Measurements from ENCODE around the gene FMO2.

FMO2 gene

GRCh38 chr1:171185091-171185490 lies at the start of gene FMO2:
FMO2 (plus strand) TSS chr1:171185300; CDS start chr1:171185714, 414 bp downstream.
- DNase-seq: no peak

- no peak for DNase-seq
Measured at GRCh38 chr1:171137580-171137979, 47.5 kb upstream of the FMO2 start.

- DNase-seq: no peak
Measured at GRCh38 chr1:171138980-171139379, 46.1 kb upstream of the FMO2 start.

GRCh38 chr1:171139890-171140289 lies 45.2 kb upstream of the FMO2 start:
- DNase-seq: no peak

GRCh38 chr1:171140401-171140800 lies 44.7 kb upstream of the FMO2 start:
- DNase-seq: no peak

- DNase-seq: no peak
Measured at GRCh38 chr1:171140956-171141687, 44.0 kb upstream of the FMO2 start.

- no peak for DNase-seq
Measured at GRCh38 chr1:171141688-171142415, 43.2 kb upstream of the FMO2 start.

GRCh38 chr1:171142416-171143385 lies 42.4 kb upstream of the FMO2 start:
- no peak for DNase-seq

GRCh38 chr1:171150156-171150555 lies 34.9 kb upstream of the FMO2 start:
- no peak for DNase-seq

- DNase-seq: no peak
Measured at GRCh38 chr1:171152549-171152948, 32.6 kb upstream of the FMO2 start.

- no peak for DNase-seq
Measured at GRCh38 chr1:171155484-171155883, 29.6 kb upstream of the FMO2 start.

- DNase-seq: no peak
Measured at GRCh38 chr1:171158096-171158495, 27.0 kb upstream of the FMO2 start.

- no peak for DNase-seq
Measured at GRCh38 chr1:171158551-171158950, 26.5 kb upstream of the FMO2 start.

GRCh38 chr1:171159148-171159547 lies 26.0 kb upstream of the FMO2 start:
- no peak for DNase-seq

- no peak for DNase-seq
Measured at GRCh38 chr1:171160211-171160610, 24.9 kb upstream of the FMO2 start.

- DNase-seq: no peak
Measured at GRCh38 chr1:171160639-171161354, 24.3 kb upstream of the FMO2 start.

GRCh38 chr1:171161431-171161830 lies 23.7 kb upstream of the FMO2 start:
- no peak for DNase-seq

GRCh38 chr1:171166361-171166760 lies 18.7 kb upstream of the FMO2 start:
- no peak for DNase-seq

GRCh38 chr1:171167785-171168184 lies 17.3 kb upstream of the FMO2 start:
- no peak for DNase-seq

- no peak for DNase-seq
Measured at GRCh38 chr1:171172471-171172870, 12.6 kb upstream of the FMO2 start.

GRCh38 chr1:171173069-171173468 lies 12.0 kb upstream of the FMO2 start:
- no peak for DNase-seq

GRCh38 chr1:171174560-171175294 lies 10.4 kb upstream of the FMO2 start:
- no peak for DNase-seq
